Liver (tissue), 9 donors: ENCODE results near the gene PIK3CG. TPM values are rescaled to one million over a fixed set of nuclear protein-coding genes. Genes with fewer than 3 reads are reported as not detected.

ENCODE experiments used
- DNase-seq: peaks from one replicate; pipeline ENCODE4 v3.0.0-alpha.2; 2017; ENCODE audit warnings: low spot score
- H3K27ac ChIP-seq, 2 donors: one replicate each; pipeline ENCODE4 v1.7.0; 2013; ENCODE audit warnings: inconsistent platforms in 2 of 2, low read length in 2 of 2, control low read depth in 1 of 2, low read depth in 1 of 2, mild to moderate bottlenecking in 1 of 2
- H3K27me3 ChIP-seq, 4 donors: one replicate each; pipeline versions ENCODE4 v1.6.1 to v1.7.0; 2013; ENCODE audit warnings: low read length in 3 of 4, inconsistent platforms in 1 of 4, mild to moderate bottlenecking in 1 of 4, moderate library complexity in 1 of 4; ENCODE audit not compliant: control insufficient read depth in 4 of 4, insufficient read depth in 4 of 4
- H3K36me3 ChIP-seq, 4 donors: one replicate each; pipeline versions ENCODE4 v1.6.1 to v1.7.0; 2013; ENCODE audit warnings: low read length in 3 of 4, mild to moderate bottlenecking in 3 of 4, low read depth in 1 of 4, moderate library complexity in 1 of 4; ENCODE audit not compliant: control insufficient read depth in 4 of 4, insufficient read depth in 3 of 4
- H3K4me1 ChIP-seq, 4 donors: one replicate each; pipeline versions ENCODE4 v1.6.1 to v1.7.0; 2013; ENCODE audit warnings: low read length in 3 of 4, mild to moderate bottlenecking in 3 of 4, moderate library complexity in 1 of 4; ENCODE audit not compliant: control insufficient read depth in 4 of 4, insufficient read depth in 4 of 4
- H3K4me3 ChIP-seq, 3 donors: one replicate each; pipeline versions ENCODE4 v1.6.1 to v1.7.0; 2013; ENCODE audit warnings: low read length in 3 of 3, control low read depth in 1 of 3, low read depth in 1 of 3, mild to moderate bottlenecking in 1 of 3
- H3K9ac ChIP-seq, 2 donors: one replicate each; pipeline ENCODE4 v1.7.0; 2013; ENCODE audit warnings: low read length in 2 of 2, mild to moderate bottlenecking in 2 of 2, moderate library complexity in 2 of 2, control low read depth in 1 of 2, low read depth in 1 of 2
- H3K9me3 ChIP-seq, 4 donors: one replicate each; pipeline versions ENCODE4 v1.6.1 to v1.7.0; 2013; ENCODE audit warnings: low read length in 3 of 4; ENCODE audit not compliant: control insufficient read depth in 4 of 4
- ATF3 ChIP-seq: IDR thresholded peaks from 2 replicates; pipeline ENCODE4 v1.6.1; 2016; ENCODE audit warnings: antibody characterized with exemption
- CTCF ChIP-seq: fragments of 150-350 bp; IDR thresholded peaks from 2 replicates; pipeline ENCODE4 v1.5.1; 2017; ENCODE audit warnings: improper control_type of control experiment, low read depth, low read length; ENCODE audit not compliant: missing input control
- EGR1 ChIP-seq, 2 donors: IDR thresholded peaks; 2 replicates each; pipeline ENCODE4 v1.6.1; 2016 to 2018; ENCODE audit warnings: antibody characterized with exemption in 2 of 2, low read depth in 2 of 2
- FOXA1 ChIP-seq: IDR thresholded peaks from 2 replicates; pipeline ENCODE4 v1.6.1; 2016; ENCODE audit warnings: antibody characterized with exemption
- FOXA2 ChIP-seq: IDR thresholded peaks from 2 replicates; pipeline ENCODE4 v1.6.1; 2016; ENCODE audit warnings: antibody characterized with exemption
- GABPA ChIP-seq, 2 donors: IDR thresholded peaks in 1 of 2; conservative IDR thresholded peaks in 1 of 2; 2 replicates each; pipeline ENCODE4 v1.6.1; 2016; ENCODE audit warnings: antibody characterized with exemption in 2 of 2, mild to moderate bottlenecking in 1 of 2, moderate library complexity in 1 of 2
- HNF4A ChIP-seq, 2 donors: conservative IDR thresholded peaks; 2 replicates each; pipeline ENCODE4 v1.6.1; 2016; ENCODE audit warnings: antibody characterized with exemption in 2 of 2, mild to moderate bottlenecking in 2 of 2
- JUND ChIP-seq, 2 donors: IDR thresholded peaks; 2 replicates each; pipeline ENCODE4 v1.6.1; 2016; ENCODE audit warnings: antibody characterized with exemption in 2 of 2
- MAX ChIP-seq: IDR thresholded peaks from 2 replicates; pipeline ENCODE4 v1.6.1; 2016; ENCODE audit warnings: antibody characterized with exemption
- NR2F2 ChIP-seq: IDR thresholded peaks from 2 replicates; pipeline ENCODE4 v1.6.1; 2016; ENCODE audit warnings: antibody characterized with exemption
- RAD21 ChIP-seq, 2 donors: IDR thresholded peaks; 2 replicates each; pipeline ENCODE4 v1.6.1; 2016; ENCODE audit warnings: antibody characterized with exemption in 2 of 2, mild to moderate bottlenecking in 2 of 2
- REST ChIP-seq: IDR thresholded peaks from 2 replicates; pipeline ENCODE4 v1.6.1; 2016; ENCODE audit warnings: antibody characterized with exemption, mild to moderate bottlenecking
- RXRA ChIP-seq, 2 donors: IDR thresholded peaks; 2 replicates each; pipeline ENCODE4 v1.6.1; 2017 to 2018; ENCODE audit warnings: antibody characterized with exemption in 2 of 2, mild to moderate bottlenecking in 1 of 2
- SP1 ChIP-seq: IDR thresholded peaks from 2 replicates; pipeline ENCODE4 v1.6.1; 2018; ENCODE audit warnings: antibody characterized with exemption, mild to moderate bottlenecking
- TAF1 ChIP-seq: conservative IDR thresholded peaks from 2 replicates; pipeline ENCODE4 v1.6.1; 2016; ENCODE audit warnings: antibody characterized with exemption, mild to moderate bottlenecking
- YY1 ChIP-seq: IDR thresholded peaks from 2 replicates; pipeline ENCODE4 v1.6.1; 2016; ENCODE audit warnings: antibody characterized with exemption, mild to moderate bottlenecking
- ZBTB33 ChIP-seq: IDR thresholded peaks from 2 replicates; pipeline ENCODE4 v1.6.1; 2016; ENCODE audit warnings: antibody characterized with exemption
- WGBS: extraction: QIAGEN DNeasy Blood & Tissue Kit; methylation state at CpG from one replicate; pipeline ENCODE4 v1.1.7; 2013; 5-methylcytosine and 5-hydroxymethylcytosine counted together
- polyA plus RNA-seq, 2 donors: library from polyadenylated mRNA; stranded (reverse) in 1 of 2; unstranded in 1 of 2; fragments of 200-250 nt in 1 of 2; fragments of >200 nt in 1 of 2; fragmentation: Nextera tagmentation in 1 of 2; extraction: Ambion mirVana in 1 of 2; gene quantifications; one replicate each; pipeline versions ENCODE4 v1.2.1 to v1.2.3, GENCODE V29; 2013 to 2015
- total RNA-seq, 2 donors: library from RNA; depleted of rRNA; stranded (reverse); fragments of >200 nt; gene quantifications; one replicate each; pipeline ENCODE4 v1.2.3, GENCODE V29; 2014
- donor health status: healthy.
- donor health status: healthy.
- donor health status: healthy.
- donor health status: healthy.
- donor health status: healthy.

The PIK3CG gene
- total and polyA plus RNA-seq, 4 donors = 0.36 to 4.1 (median 1.3) TPM

GRCh38 chr7:106947244-106947728 lies 82.2 kb downstream of the PIK3CG start:
- WGBS = 8% methylated on average over 1 of the region's 1 CpG
- H3K27ac ChIP-seq = no peak overlapping the region
- H3K9ac ChIP-seq = no peak overlapping the region
- peaks cover 0 to 5% (median 0%) of the 10 kb centered on the region in 4 donors for H3K27me3 ChIP-seq
- no peaks in the 10 kb centered on the region for H3K4me1 ChIP-seq
- no peaks in the 10 kb centered on the region for H3K9me3 ChIP-seq
- H3K4me3 ChIP-seq = no peak overlapping the region
- DNase-seq = peak; percentile 61
- H3K36me3 ChIP-seq = no peaks in the 10 kb centered on the region
- no peak for TF ChIP-seq ZBTB33
- TF ChIP-seq RAD21 (IDR thresholded peaks at IDR 0.05) = peak; percentile 82 to 87
- peak; percentile 56 for TF ChIP-seq CTCF
- no peak for TF ChIP-seq MAX
- TF ChIP-seq FOXA1 = no peak
- no peak for TF ChIP-seq REST
- no peak for TF ChIP-seq ATF3
- TF ChIP-seq SP1 = no peak
- TF ChIP-seq EGR1 (IDR thresholded peaks at IDR 0.05; ENCODE audit: low read depth in 2 of 2) = no peak
- TF ChIP-seq HNF4A (conservative IDR thresholded peaks at IDR 0.05) = no peak
- no peak for TF ChIP-seq NR2F2
- TF ChIP-seq RXRA (IDR thresholded peaks at IDR 0.05) = no peak
- no peak for TF ChIP-seq GABPA (IDR thresholded peaks at IDR 0.05 in 1 of 2, conservative IDR thresholded peaks at IDR 0.05 in 1 of 2)

- H3K27ac ChIP-seq = peak overlapping the region in 1 of 2 donors; percentile 20
Measured at GRCh38 chr7:106952001-106952657, 87.0 kb downstream of the PIK3CG start.

More at GRCh38 chr7:106952001-106952657, 87.0 kb downstream of the PIK3CG start:
- Histone ChIP-seq H3K9ac (no peak overlapping the region), H3K27me3 (peaks cover 0 to 2% (median 0%) of the 10 kb centered on the region in 4 donors), H3K9me3 (no peaks in the 10 kb centered on the region), H3K4me3 (no peak overlapping the region), H3K4me1 (no peaks in the 10 kb centered on the region), H3K36me3 (no peaks in the 10 kb centered on the region)
- TF ChIP-seq YY1 (no peak), HNF4A (conservative IDR thresholded peaks at IDR 0.05) (no peak), ATF3 (no peak), TAF1 (no peak), NR2F2 (no peak), EGR1 (IDR thresholded peaks at IDR 0.05; ENCODE audit: low read depth in 2 of 2) (no peak), JUND (IDR thresholded peaks at IDR 0.05) (no peak), FOXA2 (no peak), SP1 (no peak), REST (no peak), MAX (no peak)
- WGBS = 78% methylated on average over 7 of the region's 7 CpGs
- DNase-seq = no peak
